HL-60 (cell line): Measurements from ENCODE around the gene G3BP2.
"Not testable (repeated sequence)": the region's sequence is repeated elsewhere in the genome, so short reads cannot be mapped to it uniquely, and the experiment has no call there.

Experiments used
- DNase-seq, 2 experiments: peaks; one replicate each; pipeline ENCODE4 v3.0.0-alpha.2; 2010 to 2020; ENCODE audit warnings: low read depth in 1 of 2, low spot score in 1 of 2
- H3K27ac ChIP-seq: fragments of 250-450 bp; sonication (Bioruptor Pico); replicated peaks from 2 replicates; pipeline ENCODE4 v1.5.1; 2020; ENCODE audit warnings: mild to moderate bottlenecking, moderate library complexity
- H3K27me3 ChIP-seq: fragments of 250-450 bp; sonication (Bioruptor Pico); 2 replicates; pipeline ENCODE4 v1.5.1; 2021; ENCODE audit warnings: mild to moderate bottlenecking, moderate library complexity; ENCODE audit not compliant: insufficient read depth, poor library complexity, severe bottlenecking
- H3K4me3 ChIP-seq: replicated peaks from 2 replicates; pipeline ENCODE4 v1.5.1; 2011; ENCODE audit warnings: mild to moderate bottlenecking, control low read depth, low read length; ENCODE audit not compliant: insufficient read depth
- GABPA ChIP-seq: IDR thresholded peaks from 2 replicates; pipeline ENCODE4 v1.6.1; 2012; ENCODE audit warnings: low read depth
- POLR2AphosphoS5 ChIP-seq: IDR thresholded peaks from 2 replicates; pipeline ENCODE4 v1.6.1; 2012; ENCODE audit warnings: low read depth
- SPI1 ChIP-seq: IDR thresholded peaks from 2 replicates; pipeline ENCODE4 v1.6.1; 2012; ENCODE audit warnings: low read depth, mild to moderate bottlenecking, borderline replicate concordance
- TF ChIP-seq, protein P1 (sequence below): IDR thresholded peaks from one replicate; pipeline ENCODE4 v1.5.1; 2011; ENCODE audit warnings: low read length, control low read depth, inconsistent platforms; ENCODE audit not compliant: insufficient read depth
- TF ChIP-seq, protein P2 (sequence below): IDR thresholded peaks from 2 replicates; pipeline ENCODE4 v1.6.1; 2012; ENCODE audit warnings: low read depth; ENCODE audit not compliant: insufficient replicate concordance

G3BP2 gene

DNA sequence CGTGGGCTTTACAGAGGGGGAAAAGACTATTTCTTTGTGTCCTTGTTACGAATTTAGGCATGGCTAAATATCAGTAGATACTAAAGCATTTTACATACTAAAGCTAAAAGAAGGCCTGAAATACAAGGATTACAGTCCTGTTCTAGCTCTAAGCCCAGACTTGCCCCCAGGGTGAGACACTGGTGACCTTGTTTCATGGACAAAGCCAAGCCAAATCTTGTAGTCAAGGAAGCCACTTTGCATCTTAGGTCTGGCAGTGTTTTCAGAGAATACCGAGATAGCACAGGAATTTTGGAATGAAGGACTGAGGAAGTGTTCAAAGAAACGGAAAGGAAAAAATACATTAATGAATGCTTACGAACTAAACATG is 733 bp upstream of the G3BP2 start:
- TF ChIP-seq, protein P1, sequence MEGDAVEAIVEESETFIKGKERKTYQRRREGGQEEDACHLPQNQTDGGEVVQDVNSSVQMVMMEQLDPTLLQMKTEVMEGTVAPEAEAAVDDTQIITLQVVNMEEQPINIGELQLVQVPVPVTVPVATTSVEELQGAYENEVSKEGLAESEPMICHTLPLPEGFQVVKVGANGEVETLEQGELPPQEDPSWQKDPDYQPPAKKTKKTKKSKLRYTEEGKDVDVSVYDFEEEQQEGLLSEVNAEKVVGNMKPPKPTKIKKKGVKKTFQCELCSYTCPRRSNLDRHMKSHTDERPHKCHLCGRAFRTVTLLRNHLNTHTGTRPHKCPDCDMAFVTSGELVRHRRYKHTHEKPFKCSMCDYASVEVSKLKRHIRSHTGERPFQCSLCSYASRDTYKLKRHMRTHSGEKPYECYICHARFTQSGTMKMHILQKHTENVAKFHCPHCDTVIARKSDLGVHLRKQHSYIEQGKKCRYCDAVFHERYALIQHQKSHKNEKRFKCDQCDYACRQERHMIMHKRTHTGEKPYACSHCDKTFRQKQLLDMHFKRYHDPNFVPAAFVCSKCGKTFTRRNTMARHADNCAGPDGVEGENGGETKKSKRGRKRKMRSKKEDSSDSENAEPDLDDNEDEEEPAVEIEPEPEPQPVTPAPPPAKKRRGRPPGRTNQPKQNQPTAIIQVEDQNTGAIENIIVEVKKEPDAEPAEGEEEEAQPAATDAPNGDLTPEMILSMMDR = no peak
- no peak for TF ChIP-seq GABPA
- no peak for TF ChIP-seq SPI1
- TF ChIP-seq, protein P2, sequence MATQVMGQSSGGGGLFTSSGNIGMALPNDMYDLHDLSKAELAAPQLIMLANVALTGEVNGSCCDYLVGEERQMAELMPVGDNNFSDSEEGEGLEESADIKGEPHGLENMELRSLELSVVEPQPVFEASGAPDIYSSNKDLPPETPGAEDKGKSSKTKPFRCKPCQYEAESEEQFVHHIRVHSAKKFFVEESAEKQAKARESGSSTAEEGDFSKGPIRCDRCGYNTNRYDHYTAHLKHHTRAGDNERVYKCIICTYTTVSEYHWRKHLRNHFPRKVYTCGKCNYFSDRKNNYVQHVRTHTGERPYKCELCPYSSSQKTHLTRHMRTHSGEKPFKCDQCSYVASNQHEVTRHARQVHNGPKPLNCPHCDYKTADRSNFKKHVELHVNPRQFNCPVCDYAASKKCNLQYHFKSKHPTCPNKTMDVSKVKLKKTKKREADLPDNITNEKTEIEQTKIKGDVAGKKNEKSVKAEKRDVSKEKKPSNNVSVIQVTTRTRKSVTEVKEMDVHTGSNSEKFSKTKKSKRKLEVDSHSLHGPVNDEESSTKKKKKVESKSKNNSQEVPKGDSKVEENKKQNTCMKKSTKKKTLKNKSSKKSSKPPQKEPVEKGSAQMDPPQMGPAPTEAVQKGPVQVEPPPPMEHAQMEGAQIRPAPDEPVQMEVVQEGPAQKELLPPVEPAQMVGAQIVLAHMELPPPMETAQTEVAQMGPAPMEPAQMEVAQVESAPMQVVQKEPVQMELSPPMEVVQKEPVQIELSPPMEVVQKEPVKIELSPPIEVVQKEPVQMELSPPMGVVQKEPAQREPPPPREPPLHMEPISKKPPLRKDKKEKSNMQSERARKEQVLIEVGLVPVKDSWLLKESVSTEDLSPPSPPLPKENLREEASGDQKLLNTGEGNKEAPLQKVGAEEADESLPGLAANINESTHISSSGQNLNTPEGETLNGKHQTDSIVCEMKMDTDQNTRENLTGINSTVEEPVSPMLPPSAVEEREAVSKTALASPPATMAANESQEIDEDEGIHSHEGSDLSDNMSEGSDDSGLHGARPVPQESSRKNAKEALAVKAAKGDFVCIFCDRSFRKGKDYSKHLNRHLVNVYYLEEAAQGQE = no peak
- no peak for TF ChIP-seq POLR2AphosphoS5
- no peak for DNase-seq
- H3K27ac ChIP-seq = peak overlapping the region; percentile 89
- no peaks in the 10 kb centered on the region for H3K27me3 ChIP-seq
- H3K4me3 ChIP-seq = peak overlapping the region; percentile 96

DNA sequence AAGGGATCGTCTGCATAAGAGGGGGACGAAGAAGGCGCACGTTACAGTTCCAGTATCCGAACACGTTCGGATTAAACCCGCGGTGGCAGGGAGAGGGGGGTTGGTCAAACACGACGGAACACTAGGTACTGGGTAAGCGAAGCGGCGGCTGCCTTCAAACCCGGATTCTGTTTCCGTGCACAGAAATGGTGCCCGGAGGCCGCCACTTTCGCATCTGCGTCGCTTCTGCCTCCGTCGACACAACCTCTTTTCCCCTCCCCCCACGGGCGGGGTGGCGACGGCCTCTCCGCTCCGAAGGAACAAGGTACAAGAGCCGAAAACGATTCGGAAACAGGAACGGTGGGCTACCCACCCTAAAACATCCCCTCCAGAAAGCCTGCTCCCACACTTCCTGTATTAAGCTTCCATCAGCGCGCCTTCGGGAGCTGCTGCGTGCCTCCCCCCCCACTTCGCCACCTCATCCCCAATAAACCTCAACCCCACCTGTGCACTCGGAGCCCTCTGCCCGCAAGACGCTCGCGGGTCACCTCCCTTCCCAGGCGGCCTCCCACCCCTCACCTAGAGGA is 667 bp downstream of the G3BP2 start:
- Histone ChIP-seq H3K27me3 (no peaks in the 10 kb centered on the region), H3K4me3 (peak overlapping the region; percentile 96), H3K27ac (peak overlapping the region; percentile 89)
- peak; percentile 63 for TF ChIP-seq SPI1
- TF ChIP-seq GABPA = no peak; the same call in 1 of the 2 replicates
- TF ChIP-seq POLR2AphosphoS5 = peak; percentile 39; the same call in 1 of the 2 replicates
- DNase-seq = peak; percentile 39 to 68

DNA sequence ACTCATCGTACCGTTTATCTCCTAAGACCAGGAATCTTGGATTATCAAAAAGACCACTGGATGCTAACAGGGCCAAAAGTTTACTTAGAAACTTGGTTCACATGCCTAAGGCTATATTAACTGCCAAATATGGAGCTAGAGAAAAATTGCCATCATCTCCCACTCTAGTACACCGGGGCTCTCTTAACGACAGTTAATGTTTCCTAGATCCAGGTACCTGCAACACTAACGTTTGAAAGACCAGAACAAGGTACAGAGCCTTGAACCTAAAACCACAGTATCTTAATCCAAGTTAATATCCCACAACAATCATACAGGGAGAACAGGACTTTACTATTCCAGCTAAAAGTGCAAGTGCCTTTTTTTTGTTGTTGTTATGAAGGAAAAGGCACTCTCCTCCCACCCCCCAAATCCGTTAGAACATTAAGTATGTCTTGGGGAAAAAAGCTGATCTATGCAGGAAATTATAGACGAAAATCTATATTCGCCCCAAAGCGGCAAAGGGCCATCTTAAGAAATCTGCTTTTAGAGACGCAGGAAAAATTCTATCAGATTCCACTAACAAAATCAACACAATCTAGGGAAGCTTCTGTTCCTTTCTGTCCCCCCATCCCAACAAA is 1.3 kb downstream of the G3BP2 start:
- no peak for DNase-seq
- Histone ChIP-seq H3K27ac (peak overlapping the region; percentile 89), H3K27me3 (no peaks in the 10 kb centered on the region), H3K4me3 (peak overlapping the region; percentile 96)
- TF ChIP-seq SPI1 = no peak
- TF ChIP-seq, protein P2 = no peak
- no peak for TF ChIP-seq POLR2AphosphoS5

DNA sequence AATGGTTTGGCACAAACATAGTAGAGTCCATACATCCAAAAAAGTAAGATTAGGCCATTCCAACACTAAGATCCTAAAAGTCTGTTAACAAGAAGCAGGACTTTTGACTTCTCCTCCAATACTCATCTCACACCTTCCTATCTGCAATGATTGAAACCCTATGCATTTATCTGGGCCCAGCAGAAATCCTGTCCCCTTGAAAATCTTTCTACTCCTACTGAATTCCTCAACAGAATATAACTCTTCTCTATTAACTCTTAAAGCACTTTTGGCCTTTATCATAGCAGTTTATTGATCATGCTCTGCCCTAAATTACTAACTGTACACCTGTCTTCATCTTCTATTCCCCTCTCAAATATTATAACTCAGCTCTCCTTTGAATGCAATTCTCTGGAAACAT is 4.6 kb downstream of the G3BP2 start:
- TF ChIP-seq POLR2AphosphoS5 (no peak), SPI1 (no peak), GABPA (no peak)
- TF ChIP-seq, protein P2 = no peak
- TF ChIP-seq, protein P1 = no peak
- Histone ChIP-seq H3K4me3 (no peak overlapping the region), H3K27me3 (no peaks in the 10 kb centered on the region), H3K27ac (no peak overlapping the region)
- no peak for DNase-seq

DNA sequence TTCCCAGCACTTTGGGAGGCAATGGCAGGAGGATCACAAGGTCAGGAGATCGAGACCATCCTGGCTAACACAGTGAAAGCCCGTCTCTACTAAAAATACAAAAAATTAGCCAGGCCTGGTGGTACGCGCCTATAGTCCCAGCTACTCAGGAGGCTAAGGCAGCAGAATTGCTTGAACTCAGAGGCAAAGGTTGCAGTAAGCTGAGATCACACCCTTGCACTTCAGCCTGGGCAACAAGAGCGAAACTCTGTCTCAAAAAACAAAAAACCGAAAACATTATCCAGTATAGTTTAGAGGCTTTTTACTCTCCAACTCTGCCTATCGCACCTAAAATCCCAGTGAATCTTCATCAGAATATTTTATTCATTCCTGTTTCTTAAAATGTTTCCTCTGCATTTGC is 5.6 kb downstream of the G3BP2 start:
- H3K27ac ChIP-seq, H3K4me3 ChIP-seq, H3K27me3 ChIP-seq, DNase-seq: not testable (repeated sequence)
